ENCODE results near the gene RNH1. TPM values are rescaled to one million over a fixed set of nuclear protein-coding genes. Genes with fewer than 3 reads are reported as not detected.

The RNH1 gene
- total RNA-seq, 4 donors from 2014 or later = 191 to 259 (median 231) TPM

GRCh38 chr11:501683-502287 is 5.3 kb downstream of the RNH1 start:
- 84% methylated on average over 13 to 16 of the region's 19 CpGs for WGBS, 2 donors
- H3K4me1 ChIP-seq = peaks cover 24 to 37% of the 10 kb centered on the region in 2 donors
- no peak for DNase-seq
- intact Hi-C loops (cut with DNase I) = loop anchor here (5.0 to 10.0 kb wide), 2 partner anchors 49 to 297 kb away; partner anchors contain the start of genes BET1L, PTDSS2 and RIC8A
- H3K36me3 ChIP-seq = peaks cover 43 to 45% of the 10 kb centered on the region in 2 donors
- TF ChIP-seq CTCF (IDR thresholded peaks at IDR 0.05) (no peak), POLR2A (IDR thresholded peaks at IDR 0.05) (no peak)
- H3K4me3 ChIP-seq (replicated peaks in 1 of 3) = no peak overlapping the region
- H3K27ac ChIP-seq = no peak overlapping the region
- no peaks in the 10 kb centered on the region for H3K9me3 ChIP-seq
- no peaks in the 10 kb centered on the region for H3K27me3 ChIP-seq

- peaks cover 24 to 37% of the 10 kb centered on the region in 2 donors for H3K4me1 ChIP-seq
- DNase-seq = no peak
- no peaks in the 10 kb centered on the region for H3K27me3 ChIP-seq
- no peak overlapping the region for H3K4me3 ChIP-seq (replicated peaks in 1 of 3)
- no peak overlapping the region for H3K27ac ChIP-seq
- WGBS, 2 donors = 90 to 95% methylated on average over 24 of the region's 24 CpGs
- H3K9me3 ChIP-seq = no peaks in the 10 kb centered on the region
- peaks cover 44 to 49% of the 10 kb centered on the region in 2 donors for H3K36me3 ChIP-seq
- no peak for TF ChIP-seq POLR2A (IDR thresholded peaks at IDR 0.05)
- TF ChIP-seq CTCF (IDR thresholded peaks at IDR 0.05) = no peak
- intact Hi-C loops (cut with DNase I) = loop anchor here (5.0 to 10.0 kb wide), 2 partner anchors 49 to 296 kb away; partner anchors contain the start of genes BET1L, PTDSS2 and RIC8A
These were observed 5.9 kb downstream of the RNH1 start for GRCh38 chr11:501001-501682.

- peaks cover 52 to 54% of the 10 kb centered on the region in 2 donors for H3K36me3 ChIP-seq
- intact Hi-C loops (cut with DNase I) = loop anchor here (5.0 to 10.0 kb wide), 2 partner anchors 47 to 295 kb away; partner anchors contain the start of genes BET1L, PTDSS2 and RIC8A
- 94 to 99% methylated on average over 6 to 13 of the region's 24 CpGs for WGBS, 2 donors
- TF ChIP-seq CTCF (IDR thresholded peaks at IDR 0.05) (no peak), POLR2A (IDR thresholded peaks at IDR 0.05) (no peak)
- DNase-seq = no peak
- no peaks in the 10 kb centered on the region for H3K9me3 ChIP-seq
- no peak overlapping the region for H3K4me3 ChIP-seq (replicated peaks in 1 of 3)
- H3K27ac ChIP-seq = no peak overlapping the region
- H3K27me3 ChIP-seq = no peaks in the 10 kb centered on the region
- peaks cover 10 to 22% of the 10 kb centered on the region in 2 donors for H3K4me1 ChIP-seq
These were observed 7.6 kb downstream of the RNH1 start for GRCh38 chr11:499201-500076.

- H3K27me3 ChIP-seq = no peaks in the 10 kb centered on the region
- WGBS, 2 donors = 83 to 96% methylated on average over 9 to 11 of the region's 39 CpGs
- intact Hi-C loops (cut with DNase I) = no loop called here
- peaks cover under 1 to 13% of the 10 kb centered on the region in 2 donors for H3K4me1 ChIP-seq
- no peaks in the 10 kb centered on the region for H3K9me3 ChIP-seq
- no peak overlapping the region for H3K27ac ChIP-seq
- no peak for DNase-seq
- TF ChIP-seq POLR2A (IDR thresholded peaks at IDR 0.05) (no peak), CTCF (IDR thresholded peaks at IDR 0.05) (no peak)
- peaks cover 58 to 63% of the 10 kb centered on the region in 2 donors for H3K36me3 ChIP-seq
- H3K4me3 ChIP-seq (replicated peaks in 1 of 3) = no peak overlapping the region
These were observed 8.5 kb downstream of the RNH1 start for GRCh38 chr11:498297-499181.

Measured in thyroid gland (tissue), 4 donors.